Measurements from ENCODE around the gene TWSG1.

GRCh38 chr18:9289698-9290097 lies 44.9 kb upstream of the TWSG1 start:
- no peak for TF ChIP-seq POLR2AphosphoS5 (IDR thresholded peaks at IDR 0.05)
- no peak for TF ChIP-seq CTCF (IDR thresholded peaks at IDR 0.05)
